Left hindlimb (tissue), 1 donor: ENCODE data around the gene RASGRP3.
"Not testable (repeated sequence)": the region's sequence is repeated elsewhere in the genome, so short reads cannot be mapped to it uniquely, and the experiment has no call there.

Experiments
- DNase-seq: peaks from one replicate; pipeline ENCODE4 v3.0.0-alpha.2; 2018

The RASGRP3 gene, protein sequence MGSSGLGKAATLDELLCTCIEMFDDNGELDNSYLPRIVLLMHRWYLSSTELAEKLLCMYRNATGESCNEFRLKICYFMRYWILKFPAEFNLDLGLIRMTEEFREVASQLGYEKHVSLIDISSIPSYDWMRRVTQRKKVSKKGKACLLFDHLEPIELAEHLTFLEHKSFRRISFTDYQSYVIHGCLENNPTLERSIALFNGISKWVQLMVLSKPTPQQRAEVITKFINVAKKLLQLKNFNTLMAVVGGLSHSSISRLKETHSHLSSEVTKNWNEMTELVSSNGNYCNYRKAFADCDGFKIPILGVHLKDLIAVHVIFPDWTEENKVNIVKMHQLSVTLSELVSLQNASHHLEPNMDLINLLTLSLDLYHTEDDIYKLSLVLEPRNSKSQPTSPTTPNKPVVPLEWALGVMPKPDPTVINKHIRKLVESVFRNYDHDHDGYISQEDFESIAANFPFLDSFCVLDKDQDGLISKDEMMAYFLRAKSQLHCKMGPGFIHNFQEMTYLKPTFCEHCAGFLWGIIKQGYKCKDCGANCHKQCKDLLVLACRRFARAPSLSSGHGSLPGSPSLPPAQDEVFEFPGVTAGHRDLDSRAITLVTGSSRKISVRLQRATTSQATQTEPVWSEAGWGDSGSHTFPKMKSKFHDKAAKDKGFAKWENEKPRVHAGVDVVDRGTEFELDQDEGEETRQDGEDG

DNA sequence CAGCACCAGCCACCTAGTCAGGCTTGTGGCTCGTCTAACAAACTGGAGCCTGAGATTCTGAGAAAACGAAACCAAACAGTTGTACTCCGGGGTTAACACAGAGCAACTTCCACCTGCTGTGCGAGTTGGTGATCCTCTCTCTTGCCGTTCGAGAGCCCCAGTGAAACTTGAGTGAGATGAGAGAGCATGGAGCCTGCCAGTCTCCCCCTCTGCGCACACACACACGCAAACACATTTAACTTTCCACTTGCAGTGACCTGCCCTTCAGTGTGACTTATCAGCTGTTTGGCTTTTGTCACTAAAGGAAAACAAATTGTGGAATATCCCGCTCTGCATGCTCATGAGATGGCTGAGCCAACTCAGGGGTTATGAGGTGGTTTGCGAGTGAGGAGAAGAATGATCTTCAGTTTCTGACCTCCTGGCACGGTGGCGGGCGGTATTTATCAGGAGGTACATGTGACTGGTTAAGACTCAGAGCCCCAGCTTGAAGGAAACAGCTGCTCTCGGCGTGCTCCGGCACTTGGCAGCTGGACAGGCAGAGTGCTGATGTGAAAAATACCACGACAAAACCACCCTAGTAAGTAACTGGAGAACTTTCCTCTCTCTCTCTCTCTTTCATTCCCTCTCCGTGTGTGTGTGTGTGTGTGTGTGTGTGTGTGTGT lies at the start of gene RASGRP3:
TSS of gene RASGRP3 (plus strand) at position 519 of the 662 bp plus-strand sequence. CDS start 38,488 bp downstream, outside the sequence.
- DNase-seq: peak; percentile 94

DNA sequence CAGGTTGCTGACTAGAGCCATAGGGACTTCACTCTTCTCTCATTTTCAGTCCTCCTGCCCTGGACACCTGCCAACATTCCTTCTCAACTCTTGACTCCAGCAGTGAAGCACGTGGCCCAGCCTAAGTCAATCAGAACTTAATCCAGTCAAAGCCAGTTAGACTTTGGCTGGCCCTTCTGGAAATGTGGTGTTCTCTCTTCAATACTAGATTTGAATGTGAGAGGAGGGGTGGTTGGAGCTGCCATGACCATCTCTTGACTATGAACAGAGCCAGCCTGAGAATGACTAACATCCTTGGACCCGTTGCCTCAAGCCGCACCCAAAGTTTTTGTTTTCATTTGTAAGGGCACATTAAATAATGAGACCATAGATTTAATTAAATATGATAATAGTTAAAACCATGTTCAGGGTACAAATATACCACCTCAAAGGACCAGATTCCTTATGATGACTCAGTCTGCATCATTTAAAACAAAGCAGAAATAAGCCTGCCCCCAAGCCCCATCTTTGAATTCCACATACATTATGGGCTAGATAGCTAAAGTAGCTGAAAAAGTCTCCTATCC lies 49.7 kb upstream of the RASGRP3 start:
- no peak for DNase-seq

DNA sequence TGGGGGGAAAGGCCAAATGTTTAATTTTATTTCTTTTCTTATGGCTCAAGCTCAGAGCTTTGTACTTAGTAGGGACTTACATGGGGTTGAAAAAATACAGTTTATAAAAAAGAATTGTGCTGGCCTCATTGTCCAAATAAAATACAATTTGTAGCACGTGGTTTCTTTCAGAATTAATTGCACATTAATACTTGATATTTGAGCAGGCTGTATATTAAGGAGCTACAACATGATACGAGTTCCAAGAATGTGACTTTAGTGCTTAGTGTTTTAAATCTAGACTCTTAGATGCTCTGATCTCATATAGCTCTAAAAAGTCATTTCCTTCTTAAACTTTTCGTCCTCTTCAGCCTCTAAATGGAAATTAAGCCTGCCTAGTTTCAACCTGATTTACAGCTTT lies 46.4 kb upstream of the RASGRP3 start:
- no peak for DNase-seq

DNA sequence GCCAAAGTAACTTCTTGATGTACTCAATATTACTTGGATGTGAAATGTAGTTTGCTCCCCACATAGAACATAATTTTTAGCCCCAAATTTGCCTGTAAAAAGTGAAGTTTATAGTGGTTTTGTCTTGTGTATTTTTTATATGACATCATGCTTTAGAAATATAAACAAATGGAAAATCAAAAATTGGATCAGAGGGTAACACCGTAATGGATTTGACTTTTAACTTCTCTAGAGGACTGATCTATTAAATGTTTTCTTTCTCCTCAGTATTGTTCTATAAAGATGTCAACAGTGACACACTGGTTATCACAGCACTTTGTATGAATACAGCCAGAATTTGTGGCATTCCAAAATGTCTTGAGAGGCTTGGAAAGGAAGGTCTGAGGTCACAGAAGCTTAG lies 45.6 kb upstream of the RASGRP3 start:
- no peak for DNase-seq

DNA sequence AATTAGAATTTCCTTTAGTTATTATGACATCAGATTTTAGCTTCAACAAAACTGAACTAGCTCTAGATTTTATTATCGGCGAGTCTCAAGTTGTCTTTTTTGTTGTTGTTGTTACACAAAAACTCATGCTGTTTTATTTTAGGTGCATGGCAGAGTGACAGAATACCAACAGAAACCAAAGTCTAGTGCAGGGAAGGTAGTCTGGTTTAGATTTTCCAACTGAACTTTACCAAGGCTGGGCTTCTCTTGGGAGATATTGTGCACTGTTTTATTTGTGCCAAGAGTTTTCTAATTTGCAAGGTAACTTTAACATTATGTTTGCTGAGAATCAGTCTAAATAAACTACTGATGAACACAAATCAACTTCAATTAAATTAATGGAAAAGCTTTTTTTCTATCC lies 43.6 kb upstream of the RASGRP3 start:
- DNase-seq: no peak

DNA sequence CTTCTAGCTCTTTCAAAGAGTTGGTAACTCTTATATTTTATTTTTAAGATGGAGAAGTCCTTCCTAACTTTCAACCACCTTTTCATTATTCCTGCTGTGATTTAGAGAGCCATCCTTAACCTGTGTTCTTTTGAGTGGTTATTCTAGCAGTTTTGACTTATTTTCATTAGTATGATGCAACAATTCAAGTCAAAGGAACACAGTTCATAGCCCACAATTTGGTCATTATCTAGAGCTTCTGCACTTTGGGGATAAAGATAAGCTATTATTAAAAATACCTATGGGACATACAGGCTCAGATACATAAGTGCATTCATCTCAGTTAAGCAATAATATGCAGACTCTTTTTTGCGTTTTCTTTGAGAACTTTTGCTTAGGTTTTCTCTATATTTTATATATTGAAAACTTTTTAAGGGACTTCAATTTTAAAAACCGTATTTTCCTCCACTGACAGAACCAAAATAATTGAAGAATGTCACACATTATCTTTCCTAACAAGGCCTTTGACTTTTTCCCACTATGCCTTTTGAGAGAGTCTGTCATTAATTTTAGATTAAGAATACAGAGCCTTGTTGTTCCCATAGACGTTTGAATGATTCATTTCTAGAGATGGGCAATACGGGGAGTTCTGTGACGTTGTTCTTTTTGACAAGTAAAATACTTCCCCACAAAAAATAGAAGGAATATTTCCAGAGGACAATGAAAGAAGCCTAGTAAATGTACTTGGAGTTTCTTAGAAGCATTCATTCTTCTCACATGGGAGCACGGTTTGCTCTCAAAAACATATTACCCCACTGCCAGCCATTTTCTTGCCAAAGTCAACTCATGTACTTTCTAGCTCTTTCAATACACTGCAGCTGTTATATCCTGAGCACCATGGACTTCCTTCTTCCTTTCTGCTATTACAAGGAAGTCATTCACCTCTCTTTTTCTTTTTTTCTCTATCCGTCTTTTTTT lies 42.9 kb upstream of the RASGRP3 start:
- no peak for DNase-seq

DNA sequence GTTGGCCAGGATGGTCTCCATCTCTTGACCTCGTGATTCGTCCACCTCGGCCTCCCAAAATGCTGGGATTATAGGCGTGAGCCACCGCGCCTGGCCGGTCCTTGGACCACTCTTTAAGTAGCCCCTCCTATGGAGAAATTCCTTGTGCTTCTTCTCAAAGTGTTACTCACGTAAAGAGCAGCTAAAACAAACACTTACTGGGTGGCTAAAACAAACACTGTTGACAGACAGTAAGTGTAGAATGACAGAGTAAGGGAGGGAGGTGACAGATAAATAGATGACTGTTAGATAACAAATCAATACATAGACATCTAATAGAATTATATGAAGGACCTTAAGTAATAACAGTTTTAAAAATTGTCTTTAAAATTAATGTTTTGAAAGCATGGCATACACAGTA lies 40.9 kb upstream of the RASGRP3 start:
- DNase-seq: no peak

DNA sequence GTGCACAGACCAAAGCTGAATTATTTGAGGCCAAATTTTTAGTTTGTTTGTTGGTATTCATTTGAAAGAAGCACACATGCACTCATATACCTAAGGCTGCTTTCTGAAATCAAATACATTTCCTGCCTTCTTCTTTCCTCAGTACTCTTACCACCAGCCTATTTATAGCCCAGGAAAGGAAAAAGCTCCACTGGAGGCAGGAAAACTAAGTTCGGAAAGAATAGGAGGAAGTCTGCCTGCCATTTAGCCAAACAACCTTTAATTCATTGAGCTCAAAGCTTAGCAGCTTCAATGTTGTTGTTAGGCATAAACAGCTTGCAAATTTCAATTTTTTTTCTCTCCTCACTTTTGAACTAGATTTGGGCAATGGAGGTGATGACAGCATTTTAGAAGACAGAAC lies 40.4 kb upstream of the RASGRP3 start:
- no peak for DNase-seq

DNA sequence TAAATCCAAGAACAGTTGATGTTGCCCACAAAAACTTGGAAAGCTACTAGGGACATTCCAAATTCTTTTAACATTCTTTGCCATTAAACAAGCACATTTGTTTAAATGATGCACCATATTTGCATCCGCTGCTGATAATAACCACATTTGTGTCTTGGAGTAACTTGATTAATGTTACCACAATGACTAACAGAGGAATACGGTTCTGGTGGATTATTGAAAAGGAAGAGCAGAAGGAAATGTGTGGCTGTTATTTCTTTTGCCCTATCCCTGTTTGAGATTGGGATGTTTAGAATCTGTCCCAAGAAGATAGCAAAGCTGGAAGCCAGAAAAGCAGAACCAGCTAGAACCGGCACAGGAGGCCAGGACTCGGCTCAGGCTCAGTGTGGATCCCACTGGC lies 39.2 kb upstream of the RASGRP3 start:
- no peak for DNase-seq

DNA sequence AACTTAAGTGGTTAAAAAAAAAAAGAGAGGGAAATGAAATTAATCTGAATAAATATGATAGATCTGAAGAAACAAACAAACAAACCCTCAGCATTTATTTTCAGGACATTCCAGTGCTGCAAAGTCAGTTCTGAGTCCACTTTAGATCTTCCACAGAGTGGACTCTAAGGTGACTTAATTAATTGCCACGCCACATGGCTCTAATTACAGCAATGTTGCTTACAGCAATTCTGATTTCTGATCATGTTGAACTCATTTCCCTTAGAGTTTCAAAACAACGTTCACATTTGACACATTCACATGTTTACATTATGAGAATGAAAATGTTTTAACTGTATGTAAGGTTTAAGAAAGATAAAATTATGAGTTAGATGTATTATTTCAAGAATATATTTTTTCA lies 38.6 kb upstream of the RASGRP3 start:
- DNase-seq: no peak

DNA sequence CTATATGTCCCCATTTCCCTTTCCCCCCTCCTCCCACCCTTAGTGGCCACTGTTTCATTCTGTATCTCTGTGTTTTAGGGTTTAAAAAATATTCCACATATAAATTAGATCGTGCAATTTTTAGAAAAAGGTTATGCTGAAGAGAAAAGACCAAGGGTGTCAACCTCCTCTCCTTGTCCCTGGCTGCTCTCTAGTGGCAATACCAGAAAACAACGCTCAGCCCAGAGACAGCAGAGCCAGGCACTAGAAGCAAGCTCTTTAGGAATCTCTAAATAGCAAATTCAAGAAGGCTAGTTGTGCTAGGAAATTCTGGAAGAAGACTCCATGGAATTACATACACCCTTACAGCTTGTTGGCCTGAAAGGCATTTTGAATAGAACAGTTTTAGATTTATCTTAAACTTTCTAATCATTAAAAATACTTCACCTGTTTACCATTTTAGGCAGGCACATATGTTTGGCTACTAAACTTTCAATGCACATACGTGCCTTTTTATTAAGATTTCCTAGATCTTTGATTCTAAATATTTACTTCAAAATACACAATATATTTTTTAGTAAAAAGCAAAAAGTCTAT lies 35.1 kb upstream of the RASGRP3 start:
- peak; percentile 74 for DNase-seq

DNA sequence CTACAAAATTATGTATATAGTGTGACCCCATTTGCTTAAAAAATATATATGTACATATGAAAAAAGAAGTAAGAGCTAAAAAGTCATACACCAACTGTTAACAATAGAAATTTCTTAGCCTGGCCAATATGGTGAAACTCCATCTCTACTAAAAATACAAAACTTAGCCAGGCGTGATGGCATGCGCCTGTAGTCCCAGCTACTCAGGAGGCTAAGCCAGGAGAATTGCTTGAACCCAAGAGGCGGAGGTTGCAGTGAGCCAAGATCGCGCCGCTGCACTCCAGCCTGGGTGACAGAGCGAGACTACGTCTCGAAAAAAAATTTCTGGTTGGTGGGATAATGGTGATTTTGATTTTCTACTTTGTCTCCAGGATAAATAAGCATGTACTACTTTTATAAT lies 34.4 kb upstream of the RASGRP3 start:
- not testable (repeated sequence) for DNase-seq

DNA sequence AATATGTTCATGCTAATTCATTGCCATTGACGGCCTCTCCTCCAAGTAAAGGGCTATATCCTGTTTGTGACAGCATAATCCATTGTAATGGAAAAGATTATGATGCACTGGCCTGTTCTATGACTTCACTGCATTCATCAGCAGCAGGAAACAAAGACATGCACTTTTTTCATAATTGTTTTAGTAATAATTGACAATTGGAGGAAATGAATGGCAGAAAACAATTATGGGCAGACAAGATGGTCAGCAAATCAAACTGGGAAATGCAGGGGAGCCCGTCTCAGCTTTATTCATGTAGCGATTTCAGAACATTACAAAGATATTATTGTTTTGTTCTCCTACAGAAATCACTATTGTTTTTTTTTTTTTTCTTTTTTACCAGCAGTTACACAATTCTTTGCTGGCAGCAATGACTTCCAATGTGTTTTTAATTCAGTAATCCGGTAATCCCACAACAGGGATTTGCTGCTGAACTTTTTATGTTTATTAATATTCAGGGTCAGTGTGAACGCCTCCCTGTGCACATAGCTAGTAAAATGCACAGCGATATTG lies 33.8 kb upstream of the RASGRP3 start:
- DNase-seq: no peak

DNA sequence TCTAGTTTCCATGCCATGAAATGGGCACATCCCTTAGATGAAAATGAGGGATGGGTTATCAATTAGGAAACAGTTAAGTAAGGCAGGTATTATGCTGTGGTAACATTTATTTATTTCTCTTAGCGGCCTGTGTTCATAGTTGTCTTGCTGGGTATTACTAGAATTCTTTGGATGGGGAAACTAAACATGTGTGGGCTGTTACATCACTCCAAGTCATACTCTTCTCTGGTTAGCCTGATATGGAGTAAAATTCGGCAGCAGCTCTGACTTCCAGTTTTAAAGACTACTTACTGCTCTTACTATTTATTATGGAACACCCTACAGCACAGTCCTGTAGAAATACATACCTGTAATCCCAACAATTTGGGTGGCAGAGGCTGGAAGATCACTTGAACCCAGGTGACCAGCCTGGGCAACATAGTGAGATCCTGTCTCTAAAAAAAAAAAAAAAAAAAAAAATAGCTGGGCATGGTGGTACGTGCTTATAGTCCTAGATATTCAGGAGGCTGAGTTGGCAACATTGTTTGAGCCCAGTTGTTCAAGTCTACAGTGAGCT lies 33.1 kb upstream of the RASGRP3 start:
- DNase-seq: no peak

DNA sequence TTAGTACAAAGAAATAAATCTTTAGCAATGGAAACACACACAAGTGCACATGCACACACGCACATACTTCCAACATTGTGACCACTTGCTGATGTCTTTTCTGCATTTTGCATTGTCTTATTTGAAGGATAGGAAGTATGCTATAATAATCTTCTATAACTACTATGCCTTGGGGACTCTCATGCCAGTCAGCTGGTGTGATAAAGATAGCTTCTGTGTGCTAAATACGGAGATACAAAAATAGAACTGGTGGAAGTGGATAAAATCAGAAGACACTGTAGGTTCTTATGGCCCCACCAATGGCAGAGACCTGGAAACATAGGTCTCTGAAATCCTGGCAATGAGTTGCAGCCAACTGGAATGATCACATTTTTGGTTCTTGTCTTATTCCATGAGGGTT lies 31.5 kb upstream of the RASGRP3 start:
- no peak for DNase-seq

DNA sequence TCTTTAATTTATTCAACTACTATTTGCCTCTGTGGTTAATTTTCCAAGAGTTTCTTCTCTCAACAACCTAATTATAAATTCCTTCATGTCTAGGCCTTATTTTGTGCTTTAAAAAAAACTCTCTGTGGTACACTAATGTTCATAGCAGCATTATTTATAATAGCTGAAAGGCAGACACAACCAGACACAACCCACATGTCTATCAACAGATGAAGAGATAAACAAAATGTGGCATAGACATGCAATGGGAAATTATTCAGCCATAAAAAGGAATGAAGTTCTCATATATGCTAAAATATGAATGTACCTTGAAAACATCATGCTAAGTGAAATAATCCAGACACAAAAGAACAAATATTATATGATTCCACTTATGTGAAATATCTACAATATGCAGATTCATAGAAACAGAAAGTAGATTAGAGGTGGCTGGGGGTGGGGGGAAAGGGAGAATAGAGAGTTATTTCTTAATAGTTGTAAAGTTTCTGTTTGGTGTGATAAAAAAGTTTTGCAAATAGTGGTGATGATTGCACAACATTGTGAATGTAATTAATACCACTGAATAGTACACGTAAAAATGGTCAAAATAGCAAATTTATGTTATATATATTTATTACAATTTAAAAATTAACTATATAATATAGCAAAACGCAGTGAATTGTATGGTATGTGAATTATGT lies 28.1 kb upstream of the RASGRP3 start:
- DNase-seq: no peak

DNA sequence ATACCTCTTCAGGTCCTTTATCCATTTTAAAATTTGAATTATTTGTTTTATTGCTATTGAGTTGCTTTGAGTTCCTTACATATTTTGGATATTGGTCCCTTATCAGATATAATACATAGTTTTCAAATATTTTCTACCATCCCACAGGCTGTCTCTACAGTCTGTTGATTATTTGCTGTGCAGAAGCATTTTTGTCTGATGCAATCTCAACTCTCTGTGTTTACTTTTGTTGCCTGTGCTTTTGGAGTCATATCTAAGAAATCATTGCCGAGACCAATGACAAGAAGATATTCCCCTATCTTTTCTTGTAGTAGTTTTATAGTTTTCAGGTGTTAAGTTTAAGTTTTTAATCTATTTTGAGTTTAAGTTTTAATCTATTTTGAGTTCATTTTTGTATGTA lies 25.2 kb upstream of the RASGRP3 start:
- no peak for DNase-seq

DNA sequence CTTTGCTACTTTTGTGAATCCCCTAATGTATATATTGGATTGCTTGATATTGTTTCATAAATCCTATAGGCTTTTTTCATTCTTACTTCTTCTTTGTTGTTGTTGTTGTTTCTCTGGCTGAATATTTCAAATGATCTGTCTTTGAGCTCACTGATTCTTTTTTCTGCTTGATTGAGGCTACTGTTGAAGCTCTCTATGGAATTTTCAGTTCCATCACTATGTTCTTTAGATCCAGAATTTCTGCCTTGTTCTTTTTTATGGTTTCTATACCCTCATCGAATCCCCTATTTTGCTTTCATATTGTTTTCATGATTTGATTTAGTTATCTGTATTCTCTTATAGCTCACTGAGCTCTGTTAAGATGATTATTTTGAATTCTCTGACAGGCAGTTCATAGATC lies 24.6 kb upstream of the RASGRP3 start:
- no peak for DNase-seq

DNA sequence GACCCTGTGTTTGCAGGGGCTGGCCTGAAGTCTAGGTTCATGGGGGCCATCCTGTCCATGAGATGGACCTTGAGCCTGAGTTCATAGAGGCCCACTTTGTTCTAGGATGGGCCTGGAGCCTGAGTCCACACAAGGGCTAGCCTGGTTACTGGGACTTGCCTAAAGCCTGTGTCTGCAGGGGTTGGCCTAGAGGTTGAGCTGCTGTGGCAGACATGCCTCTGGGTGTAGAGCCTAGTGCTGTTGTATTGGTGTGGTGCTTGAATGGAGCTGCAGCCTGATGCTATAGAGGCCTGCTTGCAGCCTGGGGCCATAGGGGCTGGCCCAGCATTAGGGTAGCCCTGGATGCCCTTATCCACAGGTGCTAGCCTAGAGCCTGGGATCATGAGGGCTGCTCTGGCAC lies 23.9 kb upstream of the RASGRP3 start:
- no peak for DNase-seq

DNA sequence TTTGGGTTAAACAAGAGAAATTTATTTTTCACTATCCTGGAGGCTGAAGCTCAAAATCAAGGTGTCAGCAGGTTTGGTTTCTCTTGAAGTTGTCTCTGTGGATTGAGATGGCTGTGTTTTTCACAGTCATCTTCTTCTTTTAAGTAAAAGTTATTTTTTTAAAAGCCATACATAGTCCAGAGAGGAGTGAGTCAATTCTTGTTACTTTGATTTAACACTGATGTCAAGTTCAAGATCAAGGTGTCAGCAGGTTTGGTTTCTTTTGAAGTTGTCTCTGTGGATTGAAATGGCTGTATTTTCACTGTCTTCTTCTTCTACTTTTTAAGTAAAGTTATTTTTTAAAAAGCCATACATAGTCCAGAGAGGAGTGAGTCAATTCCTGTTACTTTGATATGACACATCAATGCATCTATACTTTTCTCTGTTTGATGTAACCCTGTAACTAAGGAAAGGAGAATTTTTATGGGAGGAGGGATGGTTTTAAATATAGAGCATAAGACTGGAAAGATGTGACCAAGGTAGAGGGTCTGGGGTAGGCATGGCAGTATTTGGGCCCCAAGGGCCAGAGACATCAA lies 22.5 kb upstream of the RASGRP3 start:
- no peak for DNase-seq
